Uterus (tissue), 4 donors: ENCODE results near the gene NAB2. TPM values are rescaled to one million over a fixed set of nuclear protein-coding genes. Genes with fewer than 3 reads are reported as not detected.

Source experiments
- DNase-seq, 2 donors: peaks; one replicate each; pipeline ENCODE4 v3.0.0-alpha.2; 2019 to 2020
- H3K27ac ChIP-seq, 2 donors: fragments of 200-600 bp; sonication (generic); 1 replicate in 1 of 2; 2 replicates in 1 of 2; pipeline ENCODE4 v1.5.1; 2016 to 2018
- H3K27me3 ChIP-seq, 2 donors: fragments of 200-600 bp; sonication (generic); one replicate each; pipeline ENCODE4 v1.5.1; 2018 to 2019; ENCODE audit warnings: control low read depth in 1 of 2
- H3K36me3 ChIP-seq, 2 donors: fragments of 200-600 bp; sonication (generic); one replicate each; pipeline ENCODE4 v1.5.1; 2019; ENCODE audit warnings: control low read depth in 1 of 2
- H3K4me1 ChIP-seq, 2 donors: fragments of 200-600 bp; sonication (generic); one replicate each; pipeline ENCODE4 v1.5.1; 2018 to 2019; ENCODE audit warnings: control low read depth in 1 of 2
- H3K4me3 ChIP-seq, 2 donors: fragments of 200-600 bp; sonication (generic); 1 replicate in 1 of 2; 2 replicates in 1 of 2; pipeline ENCODE4 v1.5.1; 2018 to 2019; ENCODE audit warnings: mild to moderate bottlenecking in 1 of 2
- H3K9me3 ChIP-seq, 2 donors: fragments of 200-600 bp; sonication (generic); one replicate each; pipeline ENCODE4 v1.5.1; 2019; ENCODE audit warnings: control low read depth in 1 of 2
- POLR2A ChIP-seq, 2 donors: fragments of 450-650 bp; IDR thresholded peaks; one replicate each; pipeline ENCODE4 v1.6.1; 2016; ENCODE audit warnings: antibody characterized with exemption in 2 of 2, mild to moderate bottlenecking in 1 of 2, moderate library complexity in 1 of 2
- intact Hi-C: fragments of 100-400 bp; cut with DNase I; formaldehyde crosslinking; loops from one replicate; pipeline ENCODE4 v1.15.1; 2023; ENCODE audit warnings: low total_unique reads
- total RNA-seq, 4 donors: library from RNA; depleted of rRNA in 3 of 4; stranded (reverse); fragments of >200 nt in 3 of 4; gene quantifications; one replicate each; pipeline versions ENCODE4 v1.1.0 to v1.2.4, GENCODE V29; 2014 to 2023
- TF ChIP-seq, protein P1 (sequence below), 4 experiments: fragments of 200-600 bp in 2 of 4; fragments of 450-650 bp in 2 of 4; sonication (generic) in 2 of 4; IDR thresholded peaks; one replicate each; pipeline ENCODE4 v1.5.1; 2016 to 2019; ENCODE audit warnings: antibody characterized with exemption in 4 of 4, mild to moderate bottlenecking in 2 of 4, moderate library complexity in 1 of 4
- donor health status: DM: yes; HTN: yes; CAD: no.

NAB2 gene
- total RNA-seq, 4 donors from 2014 or later = 9.1 to 85.8 (median 33.9) TPM

DNA sequence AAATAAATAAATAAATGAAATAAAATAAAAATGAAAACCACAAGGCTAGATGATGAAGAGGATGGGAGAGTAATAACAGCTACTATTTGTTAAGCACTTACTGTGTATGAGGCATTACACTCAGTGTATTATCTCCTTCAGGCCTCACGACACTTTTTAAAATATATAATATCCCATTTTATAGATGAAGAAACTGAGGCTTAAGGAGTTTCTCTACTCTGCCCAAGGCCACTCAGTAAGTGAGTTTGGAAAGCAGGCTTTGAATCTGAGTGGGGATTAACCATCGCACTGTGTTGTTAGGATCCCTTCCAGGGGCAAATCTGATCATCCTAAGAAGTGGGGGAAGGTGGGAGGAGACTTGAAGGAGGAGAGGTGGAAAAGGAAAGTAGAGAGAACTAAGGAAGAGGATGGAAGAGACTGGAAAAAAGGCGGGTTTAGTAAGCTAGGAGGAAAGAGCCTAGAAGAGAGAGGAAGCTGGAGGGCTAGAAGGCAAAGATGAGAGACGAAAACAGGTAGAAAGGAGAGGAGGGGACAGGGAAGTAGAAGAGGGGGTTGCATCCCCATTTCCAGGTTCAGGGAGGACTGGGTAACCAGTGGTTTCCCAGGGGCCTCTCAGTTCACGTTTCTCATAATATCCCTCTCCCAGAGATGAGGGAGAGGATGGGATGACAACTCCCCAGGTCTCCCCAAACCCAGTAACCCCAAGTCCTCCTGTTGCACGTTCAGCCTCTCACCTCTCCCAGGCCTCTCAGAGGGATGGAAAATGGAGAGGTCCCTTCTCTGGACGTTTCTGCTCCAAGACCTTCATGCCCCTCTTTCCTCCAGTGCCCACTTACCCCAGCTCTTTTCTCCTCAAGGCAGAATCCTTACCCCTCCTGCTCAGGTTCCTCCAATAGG, 20.5 kb downstream of the NAB2 start:
- H3K36me3 ChIP-seq = no peaks in the 10 kb centered on the region
- peaks cover 0 to 14% of the 10 kb centered on the region in 2 donors for H3K4me1 ChIP-seq
- peak overlapping the region; percentile 98 to 100 for H3K27ac ChIP-seq
- no peaks in the 10 kb centered on the region for H3K27me3 ChIP-seq
- no peaks in the 10 kb centered on the region for H3K9me3 ChIP-seq
- peak overlapping the region; percentile 64 to 85 for H3K4me3 ChIP-seq
- no peak for DNase-seq
- no peak for TF ChIP-seq POLR2A (IDR thresholded peaks at IDR 0.05)
- TF ChIP-seq, protein P1, sequence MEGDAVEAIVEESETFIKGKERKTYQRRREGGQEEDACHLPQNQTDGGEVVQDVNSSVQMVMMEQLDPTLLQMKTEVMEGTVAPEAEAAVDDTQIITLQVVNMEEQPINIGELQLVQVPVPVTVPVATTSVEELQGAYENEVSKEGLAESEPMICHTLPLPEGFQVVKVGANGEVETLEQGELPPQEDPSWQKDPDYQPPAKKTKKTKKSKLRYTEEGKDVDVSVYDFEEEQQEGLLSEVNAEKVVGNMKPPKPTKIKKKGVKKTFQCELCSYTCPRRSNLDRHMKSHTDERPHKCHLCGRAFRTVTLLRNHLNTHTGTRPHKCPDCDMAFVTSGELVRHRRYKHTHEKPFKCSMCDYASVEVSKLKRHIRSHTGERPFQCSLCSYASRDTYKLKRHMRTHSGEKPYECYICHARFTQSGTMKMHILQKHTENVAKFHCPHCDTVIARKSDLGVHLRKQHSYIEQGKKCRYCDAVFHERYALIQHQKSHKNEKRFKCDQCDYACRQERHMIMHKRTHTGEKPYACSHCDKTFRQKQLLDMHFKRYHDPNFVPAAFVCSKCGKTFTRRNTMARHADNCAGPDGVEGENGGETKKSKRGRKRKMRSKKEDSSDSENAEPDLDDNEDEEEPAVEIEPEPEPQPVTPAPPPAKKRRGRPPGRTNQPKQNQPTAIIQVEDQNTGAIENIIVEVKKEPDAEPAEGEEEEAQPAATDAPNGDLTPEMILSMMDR (IDR thresholded peaks at IDR 0.05) = no peak
- intact Hi-C loops = loop anchor here (5.0 kb wide), 1 partner anchor 37 kb away; no protein-coding TSS in a partner anchor

DNA sequence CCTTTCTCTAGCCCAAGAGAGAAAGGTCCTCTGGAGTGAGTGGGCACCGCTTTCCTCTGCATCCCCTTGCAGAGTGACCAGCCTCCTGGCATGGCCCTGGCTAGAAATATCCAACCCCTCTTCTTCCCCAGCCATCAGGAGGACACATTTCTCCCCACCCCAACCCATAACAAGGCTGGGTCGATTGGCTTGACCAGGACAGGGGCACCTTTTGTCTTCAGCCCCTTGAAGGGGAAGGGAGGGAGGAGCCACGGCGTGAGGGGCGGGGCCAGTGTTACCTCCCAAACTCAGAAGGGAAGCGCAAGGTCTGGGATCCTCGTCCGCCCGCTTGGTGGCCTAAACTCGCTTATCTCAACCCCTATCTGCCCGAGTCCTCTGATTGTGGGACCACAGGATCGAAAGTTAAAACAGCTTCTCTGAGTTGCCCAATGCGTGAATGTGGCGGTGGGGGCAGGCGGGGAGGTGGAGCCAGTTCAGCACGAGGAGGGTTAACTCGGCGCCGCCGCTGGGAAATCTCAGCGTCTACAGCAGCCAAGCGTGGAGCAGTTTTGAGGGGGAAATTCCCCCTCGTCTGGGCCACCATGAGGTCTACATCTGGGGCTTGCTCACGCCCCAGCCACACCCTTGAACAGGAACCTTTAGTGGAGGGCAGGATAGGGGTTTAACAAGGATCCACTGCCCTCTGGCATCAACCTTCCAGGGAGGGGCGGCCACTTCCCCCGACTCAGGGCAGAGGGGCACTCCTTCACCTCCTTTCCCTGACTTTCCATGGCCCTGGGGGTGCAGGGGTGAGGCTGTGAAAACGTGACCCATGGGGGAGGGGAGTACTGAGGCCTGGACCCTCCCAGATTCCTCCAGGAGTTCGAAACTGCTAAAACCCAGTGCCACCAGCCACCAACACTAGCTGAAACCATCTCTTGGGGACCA, 21.5 kb downstream of the NAB2 start:
- Histone ChIP-seq H3K4me1 (peaks cover 0 to 14% of the 10 kb centered on the region in 2 donors), H3K36me3 (no peaks in the 10 kb centered on the region), H3K4me3 (peak overlapping the region; percentile 64 to 85), H3K27me3 (no peaks in the 10 kb centered on the region), H3K27ac (peak overlapping the region; percentile 98 to 100), H3K9me3 (no peaks in the 10 kb centered on the region)
- intact Hi-C loops = loop anchor here (5.0 kb wide), 1 partner anchor 38 kb away; no protein-coding TSS in a partner anchor
- peak; percentile 79 to 80 for DNase-seq
- peak in 1 of 2 donors; percentile 54 for TF ChIP-seq POLR2A (IDR thresholded peaks at IDR 0.05)
- TF ChIP-seq, protein P1 (IDR thresholded peaks at IDR 0.05) = no peak

DNA sequence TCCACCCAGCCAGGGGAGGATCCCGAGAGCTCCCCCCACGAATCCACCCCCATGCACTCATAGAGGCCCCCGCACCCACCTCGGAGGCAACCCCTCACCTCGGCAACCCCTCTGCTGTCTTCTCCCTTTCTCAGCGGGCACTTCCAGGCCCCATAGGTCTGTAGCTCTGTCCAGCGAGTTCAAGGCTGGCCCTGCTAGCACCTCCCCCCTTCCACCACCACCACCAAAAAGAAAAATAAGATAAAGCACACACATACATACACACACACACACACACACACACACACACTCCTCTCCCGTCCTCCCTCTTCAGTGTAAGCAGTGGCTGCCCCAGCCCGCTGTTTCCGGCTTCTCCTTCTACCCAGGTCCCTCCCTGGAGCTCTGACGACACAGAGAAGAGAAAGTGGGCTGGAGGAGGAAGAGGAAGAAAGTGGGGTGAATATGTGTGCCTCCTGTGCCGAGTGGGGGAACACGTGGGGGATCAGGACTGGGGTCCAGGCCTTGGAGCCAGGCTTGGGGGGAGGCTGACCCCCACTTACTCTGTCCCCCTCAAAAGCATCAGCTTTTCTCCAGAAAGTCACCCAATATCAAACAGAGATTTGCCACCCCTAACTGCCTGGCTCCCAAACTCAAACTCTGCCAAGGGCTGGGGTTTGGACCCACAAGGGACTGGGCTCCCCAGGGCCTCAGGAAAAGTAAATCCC, 22.3 kb downstream of the NAB2 start, which contains the start of gene STAT6:
STAT6 (minus strand) TSS at position 332 of the 704 bp plus-strand sequence. CDS start 3,084 bp downstream, outside the sequence.
- TF ChIP-seq, protein P1 (IDR thresholded peaks at IDR 0.05) = peak in 1 of 4 experiments; percentile 26
- peak in 1 of 2 donors; percentile 63 for TF ChIP-seq POLR2A (IDR thresholded peaks at IDR 0.05)
- peaks cover 0 to 14% of the 10 kb centered on the region in 2 donors for H3K4me1 ChIP-seq

DNA sequence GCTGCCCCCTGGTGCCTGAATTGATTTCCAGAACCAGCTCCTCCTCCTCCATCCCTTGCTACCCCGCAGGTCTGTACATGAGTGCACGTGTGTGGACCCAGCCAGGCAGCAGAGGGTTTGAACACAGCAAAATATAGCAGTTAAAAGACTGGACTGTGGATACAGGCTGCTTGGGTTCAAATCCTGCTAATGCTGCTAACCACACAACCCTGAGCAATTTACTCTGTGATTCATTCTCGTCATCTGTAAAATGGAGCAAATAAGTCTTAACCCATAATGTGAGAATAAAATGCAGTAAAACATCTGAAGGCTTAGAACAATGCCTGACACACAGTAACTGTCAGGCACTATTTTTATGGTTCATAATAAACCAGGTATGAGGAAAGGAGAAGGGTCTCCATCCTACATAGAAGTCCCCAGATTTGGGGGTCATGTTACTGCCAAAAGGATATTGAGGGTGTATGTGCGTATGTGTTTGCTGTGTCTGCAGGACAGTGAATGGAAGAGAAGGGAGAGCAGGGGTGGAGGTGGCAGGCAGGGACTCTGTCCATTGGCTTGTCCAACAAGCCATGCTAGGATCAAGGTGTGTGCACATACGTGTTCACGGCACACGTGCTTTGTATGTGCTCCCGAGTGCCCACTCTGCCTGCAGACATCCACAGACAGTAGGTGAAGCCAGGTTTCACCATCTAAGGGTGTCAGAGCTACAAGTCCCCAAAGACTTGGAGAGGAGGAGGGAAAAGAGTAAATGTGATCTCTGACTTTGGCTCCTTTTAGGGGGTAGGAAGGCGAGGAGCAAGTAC, 23.8 kb downstream of the NAB2 start:
- no peaks in the 10 kb centered on the region for H3K27me3 ChIP-seq
- TF ChIP-seq POLR2A (IDR thresholded peaks at IDR 0.05) = no peak
- TF ChIP-seq, protein P1 (IDR thresholded peaks at IDR 0.05) = peak in 1 of 4 experiments; percentile 80
- peak overlapping the region; percentile 98 to 100 for H3K27ac ChIP-seq
- DNase-seq = no peak
- peaks cover 0 to 14% of the 10 kb centered on the region in 2 donors for H3K4me1 ChIP-seq
- H3K36me3 ChIP-seq = no peaks in the 10 kb centered on the region
- intact Hi-C loops = loop anchor here (5.0 kb wide), 1 partner anchor 40 kb away; no protein-coding TSS in a partner anchor
- peak overlapping the region; percentile 64 to 85 for H3K4me3 ChIP-seq
- no peaks in the 10 kb centered on the region for H3K9me3 ChIP-seq

More for the DNA sequence above, 22.3 kb downstream of the NAB2 start, which contains the start of gene STAT6:
- Histone ChIP-seq H3K36me3 (no peaks in the 10 kb centered on the region), H3K9me3 (no peaks in the 10 kb centered on the region), H3K27me3 (no peaks in the 10 kb centered on the region), H3K27ac (peak within 1 kb of the TSS; percentile 98 to 100), H3K4me3 (peak within 1 kb of the TSS; percentile 64 to 85)
- intact Hi-C loops = loop anchor here (5.0 kb wide), 1 partner anchor 39 kb away; no protein-coding TSS in a partner anchor
- DNase-seq = peak; percentile 74 to 88
